ENCODE results near the gene RRAGC.

DNA sequence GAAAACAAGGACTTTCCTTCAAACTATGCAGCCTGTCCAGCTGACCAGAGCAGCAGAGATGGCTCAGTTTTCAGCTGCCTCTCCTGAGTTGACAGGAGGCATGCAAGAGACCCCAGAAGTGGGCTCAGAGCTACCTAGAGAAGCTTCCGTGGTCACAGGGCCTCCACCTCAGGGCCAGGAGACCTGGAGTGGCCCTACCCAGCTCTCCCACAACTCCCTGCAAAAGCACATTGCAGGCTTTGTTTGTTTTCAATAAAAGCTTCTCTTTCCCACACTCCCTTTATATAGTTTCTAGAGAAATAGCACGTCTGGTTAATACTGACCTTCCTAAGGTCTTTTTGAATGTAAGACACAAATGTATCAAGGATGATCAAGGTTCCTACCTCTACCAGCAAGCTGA, 40.1 kb downstream of the RRAGC start:
- TF ChIP-seq, protein P1, sequence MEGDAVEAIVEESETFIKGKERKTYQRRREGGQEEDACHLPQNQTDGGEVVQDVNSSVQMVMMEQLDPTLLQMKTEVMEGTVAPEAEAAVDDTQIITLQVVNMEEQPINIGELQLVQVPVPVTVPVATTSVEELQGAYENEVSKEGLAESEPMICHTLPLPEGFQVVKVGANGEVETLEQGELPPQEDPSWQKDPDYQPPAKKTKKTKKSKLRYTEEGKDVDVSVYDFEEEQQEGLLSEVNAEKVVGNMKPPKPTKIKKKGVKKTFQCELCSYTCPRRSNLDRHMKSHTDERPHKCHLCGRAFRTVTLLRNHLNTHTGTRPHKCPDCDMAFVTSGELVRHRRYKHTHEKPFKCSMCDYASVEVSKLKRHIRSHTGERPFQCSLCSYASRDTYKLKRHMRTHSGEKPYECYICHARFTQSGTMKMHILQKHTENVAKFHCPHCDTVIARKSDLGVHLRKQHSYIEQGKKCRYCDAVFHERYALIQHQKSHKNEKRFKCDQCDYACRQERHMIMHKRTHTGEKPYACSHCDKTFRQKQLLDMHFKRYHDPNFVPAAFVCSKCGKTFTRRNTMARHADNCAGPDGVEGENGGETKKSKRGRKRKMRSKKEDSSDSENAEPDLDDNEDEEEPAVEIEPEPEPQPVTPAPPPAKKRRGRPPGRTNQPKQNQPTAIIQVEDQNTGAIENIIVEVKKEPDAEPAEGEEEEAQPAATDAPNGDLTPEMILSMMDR (IDR thresholded peaks at IDR 0.05), result no peak
- no peak for TF ChIP-seq POLR2A (IDR thresholded peaks at IDR 0.05)

All from right lobe of liver (tissue), 4 donors.